Measurements from ENCODE around the gene YTHDC1. TPM values are rescaled to one million over a fixed set of nuclear protein-coding genes. Genes with fewer than 3 reads are reported as not detected.

The YTHDC1 gene
- total and polyA plus RNA-seq, 8 donors, result 31.1 to 58.8 (median 37.9) TPM

DNA sequence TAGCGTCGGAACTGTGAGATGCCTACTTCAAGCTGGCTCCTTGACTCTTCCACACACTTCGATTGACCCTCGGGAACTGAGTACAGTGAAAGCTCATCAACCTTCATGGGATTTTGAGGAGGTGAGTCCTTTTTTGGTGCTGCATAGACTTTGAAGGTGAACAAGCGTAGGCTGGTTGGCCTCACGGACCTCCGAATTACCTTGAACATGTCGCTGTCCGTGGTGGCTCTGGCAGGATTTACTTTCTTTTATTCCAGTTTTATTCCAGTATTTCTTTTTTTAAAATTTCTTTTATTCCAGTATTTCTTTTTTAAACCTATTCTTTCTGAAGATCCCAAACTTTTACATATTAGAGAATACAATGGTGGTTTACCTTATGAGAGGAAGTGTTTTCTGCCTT, 45.2 kb downstream of the YTHDC1 start:
- TF ChIP-seq CTCF (IDR thresholded peaks at IDR 0.05), result no peak
- no peak overlapping the region for H3K27ac ChIP-seq
- H3K27me3 ChIP-seq, result no peaks in the 10 kb centered on the region
- no peaks in the 10 kb centered on the region for H3K36me3 ChIP-seq
- intact Hi-C loops (cut with DNase I), result no loop called here
- ATAC-seq, result no peak
- DNase-seq, result no peak
- FAIRE-seq, result no peak
- 84 to 89% methylated on average over 9 of the region's 9 CpGs for WGBS, 2 donors
- H3K9me3 ChIP-seq, result no peaks in the 10 kb centered on the region
- H3K4me1 ChIP-seq, result no peaks in the 10 kb centered on the region
- no peak overlapping the region for H3K4me3 ChIP-seq

DNA sequence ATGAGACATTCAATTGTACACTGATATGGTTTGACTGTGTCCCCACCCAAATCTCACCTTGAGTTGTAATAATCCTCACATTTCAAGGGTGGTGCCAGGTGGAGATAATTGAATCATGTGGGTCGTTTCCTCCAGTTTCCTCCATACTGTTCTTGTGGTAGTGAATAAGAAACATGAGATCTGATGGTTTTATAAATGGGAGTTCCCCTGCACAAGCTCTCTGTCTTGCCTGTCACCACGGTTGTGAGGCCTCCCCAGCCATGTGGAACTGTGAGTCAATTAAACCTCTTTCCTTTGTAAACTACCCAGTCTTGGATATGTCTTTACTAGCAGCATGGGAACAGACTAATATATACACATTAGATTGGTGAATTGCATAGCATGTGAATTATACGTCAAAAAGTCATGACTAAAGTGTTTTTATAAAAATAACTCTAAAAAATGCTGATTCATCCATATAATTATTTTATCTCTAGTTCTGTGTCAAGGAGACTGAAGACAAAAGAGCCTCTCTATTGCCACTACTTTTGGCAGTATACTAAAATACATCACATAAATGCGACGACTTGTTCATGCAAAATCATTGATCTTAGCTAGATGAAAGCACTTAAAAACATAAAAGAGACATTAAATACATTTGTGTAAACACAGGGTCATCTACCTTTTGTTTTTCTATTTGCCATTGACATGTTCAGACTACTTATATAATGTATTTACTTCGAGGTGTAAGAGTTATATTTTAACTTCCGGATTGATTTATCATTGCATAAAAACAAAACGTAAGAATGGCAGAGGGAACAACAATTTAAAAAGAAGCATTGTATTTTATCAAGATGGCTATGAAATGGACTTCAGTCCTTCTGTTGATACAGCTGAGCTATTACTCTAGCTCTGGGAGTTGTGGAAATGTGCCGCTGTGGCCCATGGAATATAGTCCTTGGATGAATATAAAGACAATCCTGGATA, 50.1 kb downstream of the YTHDC1 start:
- no peak for DNase-seq
- intact Hi-C loops (cut with DNase I), result no loop called here
- no peak for ATAC-seq
- TF ChIP-seq CTCF (IDR thresholded peaks at IDR 0.05), result no peak
- Histone ChIP-seq H3K27me3 (no peaks in the 10 kb centered on the region), H3K4me1 (no peaks in the 10 kb centered on the region), H3K27ac (no peak overlapping the region), H3K4me3 (no peak overlapping the region), H3K36me3 (no peaks in the 10 kb centered on the region), H3K9me3 (no peaks in the 10 kb centered on the region)
- no peak for FAIRE-seq
- 44% methylated on average over 9 of the region's 9 CpGs for WGBS, 2 donors

- H3K4me3 ChIP-seq, result no peak overlapping the region
- ATAC-seq (no peak), DNase-seq (no peak), FAIRE-seq (no peak)
- no peaks in the 10 kb centered on the region for H3K27me3 ChIP-seq
- intact Hi-C loops (cut with DNase I), result no loop called here
- no peaks in the 10 kb centered on the region for H3K4me1 ChIP-seq
- 83 to 93% methylated on average over 4 of the region's 4 CpGs for WGBS, 2 donors
- no peak overlapping the region for H3K27ac ChIP-seq
- H3K9me3 ChIP-seq, result no peaks in the 10 kb centered on the region
- TF ChIP-seq CTCF (IDR thresholded peaks at IDR 0.05), result no peak
- no peaks in the 10 kb centered on the region for H3K36me3 ChIP-seq
Measured at GRCh38 chr4:68297137-68297536, 52.8 kb downstream of the YTHDC1 start.

- no peaks in the 10 kb centered on the region for H3K4me1 ChIP-seq
- no peaks in the 10 kb centered on the region for H3K9me3 ChIP-seq
- DNase-seq (no peak), ATAC-seq (no peak), FAIRE-seq (no peak)
- intact Hi-C loops (cut with DNase I), result no loop called here
- no peak for TF ChIP-seq CTCF (IDR thresholded peaks at IDR 0.05)
- H3K36me3 ChIP-seq, result no peaks in the 10 kb centered on the region
- H3K4me3 ChIP-seq, result no peak overlapping the region
- no peak overlapping the region for H3K27ac ChIP-seq
- WGBS, 2 donors, result 82 to 88% methylated on average over 1 of the region's 1 CpG
- H3K27me3 ChIP-seq, result no peaks in the 10 kb centered on the region
Measured at GRCh38 chr4:68291256-68291655, 58.6 kb downstream of the YTHDC1 start.

GRCh38 chr4:68288393-68288740, 61.5 kb downstream of the YTHDC1 start:
- H3K36me3 ChIP-seq, result no peaks in the 10 kb centered on the region
- H3K27me3 ChIP-seq, result no peaks in the 10 kb centered on the region
- no peak for TF ChIP-seq CTCF (IDR thresholded peaks at IDR 0.05)
- no peak for DNase-seq
- H3K9me3 ChIP-seq, result no peaks in the 10 kb centered on the region
- no peak overlapping the region for H3K4me3 ChIP-seq
- no peak overlapping the region for H3K27ac ChIP-seq
- no peak for FAIRE-seq
- no peaks in the 10 kb centered on the region for H3K4me1 ChIP-seq
- ATAC-seq, result peak in 1 of 4 donors; percentile 39
- WGBS, 2 donors, result 47 to 50% methylated on average over 2 of the region's 2 CpGs
- intact Hi-C loops (cut with DNase I), result no loop called here
